ENCODE data around the gene PATL1. TPM values are rescaled to one million over a fixed set of nuclear protein-coding genes. Genes with fewer than 3 reads are reported as not detected.

The PATL1 gene
- polyA plus RNA-seq, 2 of the 4 experiments (the other 2 are of a cell fraction) = 40.6 to 61.4 TPM

DNA sequence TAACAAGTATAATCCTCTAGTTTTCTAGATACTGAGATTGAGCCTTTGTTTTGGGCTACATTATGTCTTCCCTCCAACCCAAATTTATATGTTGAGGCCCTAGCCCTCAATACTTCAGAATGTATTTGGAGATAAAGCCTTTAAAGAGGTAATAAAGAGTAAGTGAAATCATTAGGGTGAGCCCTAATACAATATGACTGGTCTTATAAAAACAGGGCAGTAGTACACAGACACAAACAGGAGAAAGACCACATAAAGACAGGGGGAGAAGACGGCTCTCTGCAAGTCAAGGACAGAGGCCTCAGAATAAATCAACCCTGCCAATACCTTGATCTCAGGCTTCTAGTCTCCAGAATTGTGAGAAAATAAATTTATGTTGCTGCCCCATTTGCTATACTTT lies 38.5 kb upstream of the PATL1 start:
- peak; percentile 61 to 64 for ATAC-seq
- Histone ChIP-seq H3K4me3 (no peak overlapping the region), H3K4me2 (peak overlapping the region; percentile 61), H3K9me3 (no peaks in the 10 kb centered on the region), H3K27ac (peak overlapping the region; percentile 71 to 80), H3K4me1 (peaks cover 41% of the 10 kb centered on the region)
- POLR2A ChIA-PET = no interaction called here
- TF ChIP-seq SMC3 (IDR thresholded peaks at IDR 0.05) (no peak), NFE2L2 (conservative IDR thresholded peaks at IDR 0.05; ENCODE audit: low read length) (no peak)
- 26% methylated on average over 1 of the region's 1 CpG for WGBS (ENCODE audit: missing lambda C conversion rate)
- CTCF ChIA-PET = interaction anchor here (0.9 to 2.1 kb wide), 3 partner anchors 15 to 94 kb away, joined by 3 to 7 read pairs (median 3); partner anchors contain the start of gene STX3
- no peak for FAIRE-seq
- DNase-seq (ENCODE audit: low read depth in 1 of 2, low spot score in 1 of 2) = peak in 1 of 2 experiments; percentile 6

DNA sequence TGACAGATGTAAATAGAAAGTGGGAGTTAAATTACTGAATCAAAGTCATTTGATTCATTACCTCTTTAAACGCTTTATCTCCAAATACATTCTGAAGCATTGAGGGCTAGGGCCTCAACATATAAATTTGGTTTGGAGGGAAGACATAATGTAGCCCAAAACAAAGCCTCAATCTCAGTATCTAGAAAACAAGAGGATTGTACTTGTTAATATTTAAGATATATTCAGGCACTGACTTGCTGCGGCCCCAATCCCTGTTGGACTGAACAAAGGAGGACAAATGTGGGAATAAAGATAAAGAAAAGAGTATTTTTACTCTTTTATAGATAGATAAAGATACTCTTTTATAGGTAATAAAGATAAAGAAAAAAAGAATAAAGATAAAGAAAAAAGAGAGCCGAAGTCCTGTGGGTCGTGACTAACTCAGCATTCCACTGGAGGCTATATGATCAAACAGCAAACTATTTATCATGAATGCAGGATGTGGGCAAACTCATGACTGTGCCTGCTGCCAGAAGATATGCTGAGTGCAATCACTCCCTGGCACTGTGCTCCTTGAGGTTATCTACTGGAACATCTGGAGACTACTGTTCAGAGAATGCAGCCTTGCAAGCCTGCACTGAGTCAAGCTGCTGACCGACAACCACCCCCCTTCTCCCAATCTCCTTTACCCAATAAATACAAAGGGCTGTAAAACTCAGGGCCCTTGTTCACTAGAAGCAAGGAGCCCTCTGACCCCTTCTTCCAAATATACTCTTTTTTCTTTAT lies 37.9 kb upstream of the PATL1 start:
- ChIA-PET CTCF (interaction anchor here (0.9 to 2.1 kb wide), 2 partner anchors 48 to 95 kb away, joined by 3 to 7 read pairs; partner anchors contain the start of gene STX3), POLR2A (no interaction called here)
- Histone ChIP-seq H3K4me3 (no peak overlapping the region), H3K4me2 (peak overlapping the region; percentile 61), H3K4me1 (peaks cover 41% of the 10 kb centered on the region), H3K9me3 (no peaks in the 10 kb centered on the region), H3K27ac (peak overlapping the region; percentile 71 to 80)
- DNase-seq (ENCODE audit: low read depth in 1 of 2, low spot score in 1 of 2) (peak; percentile 35 to 86), FAIRE-seq (peak; percentile 87), ATAC-seq (peak; percentile 92 to 94)
- 15% methylated on average over 5 of the region's 5 CpGs for WGBS (ENCODE audit: missing lambda C conversion rate)
- TF ChIP-seq RNF2 (IDR thresholded peaks at IDR 0.05; ENCODE audit: borderline replicate concordance, low read depth) = no peak
- no peak for TF ChIP-seq HOXB13 (CRISPR knock-in tag; IDR thresholded peaks at IDR 0.05; ENCODE audit: low read depth)
- TF ChIP-seq, protein P1, sequence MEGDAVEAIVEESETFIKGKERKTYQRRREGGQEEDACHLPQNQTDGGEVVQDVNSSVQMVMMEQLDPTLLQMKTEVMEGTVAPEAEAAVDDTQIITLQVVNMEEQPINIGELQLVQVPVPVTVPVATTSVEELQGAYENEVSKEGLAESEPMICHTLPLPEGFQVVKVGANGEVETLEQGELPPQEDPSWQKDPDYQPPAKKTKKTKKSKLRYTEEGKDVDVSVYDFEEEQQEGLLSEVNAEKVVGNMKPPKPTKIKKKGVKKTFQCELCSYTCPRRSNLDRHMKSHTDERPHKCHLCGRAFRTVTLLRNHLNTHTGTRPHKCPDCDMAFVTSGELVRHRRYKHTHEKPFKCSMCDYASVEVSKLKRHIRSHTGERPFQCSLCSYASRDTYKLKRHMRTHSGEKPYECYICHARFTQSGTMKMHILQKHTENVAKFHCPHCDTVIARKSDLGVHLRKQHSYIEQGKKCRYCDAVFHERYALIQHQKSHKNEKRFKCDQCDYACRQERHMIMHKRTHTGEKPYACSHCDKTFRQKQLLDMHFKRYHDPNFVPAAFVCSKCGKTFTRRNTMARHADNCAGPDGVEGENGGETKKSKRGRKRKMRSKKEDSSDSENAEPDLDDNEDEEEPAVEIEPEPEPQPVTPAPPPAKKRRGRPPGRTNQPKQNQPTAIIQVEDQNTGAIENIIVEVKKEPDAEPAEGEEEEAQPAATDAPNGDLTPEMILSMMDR (IDR thresholded peaks at IDR 0.05) = no peak
- no peak for TF ChIP-seq NPAS2 (CRISPR knock-in tag; IDR thresholded peaks at IDR 0.05; ENCODE audit: borderline replicate concordance)
- TF ChIP-seq, protein P2, sequence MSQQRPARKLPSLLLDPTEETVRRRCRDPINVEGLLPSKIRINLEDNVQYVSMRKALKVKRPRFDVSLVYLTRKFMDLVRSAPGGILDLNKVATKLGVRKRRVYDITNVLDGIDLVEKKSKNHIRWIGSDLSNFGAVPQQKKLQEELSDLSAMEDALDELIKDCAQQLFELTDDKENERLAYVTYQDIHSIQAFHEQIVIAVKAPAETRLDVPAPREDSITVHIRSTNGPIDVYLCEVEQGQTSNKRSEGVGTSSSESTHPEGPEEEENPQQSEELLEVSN (IDR thresholded peaks at IDR 0.05; ENCODE audit: borderline replicate concordance, low read depth) = no peak
- TF ChIP-seq POLR2AphosphoS2 (conservative IDR thresholded peaks at IDR 0.05; ENCODE audit: low read length) = no peak
- TF ChIP-seq, protein P3, sequence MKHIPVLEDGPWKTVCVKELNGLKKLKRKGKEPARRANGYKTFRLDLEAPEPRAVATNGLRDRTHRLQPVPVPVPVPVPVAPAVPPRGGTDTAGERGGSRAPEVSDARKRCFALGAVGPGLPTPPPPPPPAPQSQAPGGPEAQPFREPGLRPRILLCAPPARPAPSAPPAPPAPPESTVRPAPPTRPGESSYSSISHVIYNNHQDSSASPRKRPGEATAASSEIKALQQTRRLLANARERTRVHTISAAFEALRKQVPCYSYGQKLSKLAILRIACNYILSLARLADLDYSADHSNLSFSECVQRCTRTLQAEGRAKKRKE (CRISPR knock-in tag; IDR thresholded peaks at IDR 0.05; ENCODE audit: low read depth) = no peak
- TF ChIP-seq EP300 (IDR thresholded peaks at IDR 0.05) = peak in 1 of 2 experiments; percentile 85; a peak in 2 of 5 replicates
- no peak for TF ChIP-seq MYC (IDR thresholded peaks at IDR 0.05; ENCODE audit: borderline replicate concordance, low read length)
- TF ChIP-seq FOSL2 (IDR thresholded peaks at IDR 0.05) = peak; percentile 76
- TF ChIP-seq FOSL2 (CRISPR knock-in tag; IDR thresholded peaks at IDR 0.05) = peak; percentile 81
- TF ChIP-seq HDAC2 (IDR thresholded peaks at IDR 0.05) = no peak
- TF ChIP-seq BHLHE40 (IDR thresholded peaks at IDR 0.05; ENCODE audit: low read depth, low read length) = no peak
- no peak for TF ChIP-seq PHF8 (IDR thresholded peaks at IDR 0.05; ENCODE audit: borderline replicate concordance, low read depth)
- TF ChIP-seq CHD2 (IDR thresholded peaks at IDR 0.05; ENCODE audit: low read length, partially characterized antibody) = no peak
- TF ChIP-seq SMC3 (IDR thresholded peaks at IDR 0.05) = peak; percentile 17; the same call in 1 of the 3 replicates
- TF ChIP-seq GATA3 (IDR thresholded peaks at IDR 0.05; ENCODE audit: borderline replicate concordance) = peak; percentile 97
- TF ChIP-seq, protein P4, sequence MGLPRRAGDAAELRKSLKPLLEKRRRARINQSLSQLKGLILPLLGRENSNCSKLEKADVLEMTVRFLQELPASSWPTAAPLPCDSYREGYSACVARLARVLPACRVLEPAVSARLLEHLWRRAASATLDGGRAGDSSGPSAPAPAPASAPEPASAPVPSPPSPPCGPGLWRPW (IDR thresholded peaks at IDR 0.05) = no peak
- TF ChIP-seq CBX8 (IDR thresholded peaks at IDR 0.05) = no peak
- TF ChIP-seq CEBPB (IDR thresholded peaks at IDR 0.05) = no peak; a peak in 1 of 4 replicates
- peak; percentile 63 for TF ChIP-seq MAFK (IDR thresholded peaks at IDR 0.05; ENCODE audit: partially characterized antibody)
- peak; percentile 85 to 91; a peak in 4 of 5 replicates for TF ChIP-seq JUN (IDR thresholded peaks at IDR 0.05)
- TF ChIP-seq RCOR1 (IDR thresholded peaks at IDR 0.05; ENCODE audit: low read depth, low read length) = no peak
- no peak for TF ChIP-seq TFCP2L1 (CRISPR knock-in tag; IDR thresholded peaks at IDR 0.05)
- TF ChIP-seq TP53 (CRISPR knock-in tag; IDR thresholded peaks at IDR 0.05) = no peak
- TF ChIP-seq, protein P5, sequence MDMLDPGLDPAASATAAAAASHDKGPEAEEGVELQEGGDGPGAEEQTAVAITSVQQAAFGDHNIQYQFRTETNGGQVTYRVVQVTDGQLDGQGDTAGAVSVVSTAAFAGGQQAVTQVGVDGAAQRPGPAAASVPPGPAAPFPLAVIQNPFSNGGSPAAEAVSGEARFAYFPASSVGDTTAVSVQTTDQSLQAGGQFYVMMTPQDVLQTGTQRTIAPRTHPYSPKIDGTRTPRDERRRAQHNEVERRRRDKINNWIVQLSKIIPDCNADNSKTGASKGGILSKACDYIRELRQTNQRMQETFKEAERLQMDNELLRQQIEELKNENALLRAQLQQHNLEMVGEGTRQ (IDR thresholded peaks at IDR 0.05) = no peak
- TF ChIP-seq, protein P6, sequence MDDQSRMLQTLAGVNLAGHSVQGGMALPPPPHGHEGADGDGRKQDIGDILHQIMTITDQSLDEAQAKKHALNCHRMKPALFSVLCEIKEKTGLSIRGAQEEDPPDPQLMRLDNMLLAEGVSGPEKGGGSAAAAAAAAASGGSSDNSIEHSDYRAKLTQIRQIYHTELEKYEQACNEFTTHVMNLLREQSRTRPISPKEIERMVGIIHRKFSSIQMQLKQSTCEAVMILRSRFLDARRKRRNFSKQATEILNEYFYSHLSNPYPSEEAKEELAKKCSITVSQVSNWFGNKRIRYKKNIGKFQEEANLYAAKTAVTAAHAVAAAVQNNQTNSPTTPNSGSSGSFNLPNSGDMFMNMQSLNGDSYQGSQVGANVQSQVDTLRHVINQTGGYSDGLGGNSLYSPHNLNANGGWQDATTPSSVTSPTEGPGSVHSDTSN (IDR thresholded peaks at IDR 0.05) = no peak
- TF ChIP-seq KDM1A (IDR thresholded peaks at IDR 0.05; ENCODE audit: low read depth) = no peak
- TF ChIP-seq NR3C1 (IDR thresholded peaks at IDR 0.05) = no peak
- no peak for TF ChIP-seq ESRRA (IDR thresholded peaks at IDR 0.05; ENCODE audit: borderline replicate concordance, low read length)
- no peak for TF ChIP-seq HEYL (CRISPR knock-in tag; IDR thresholded peaks at IDR 0.05)
- TF ChIP-seq HOXB5 (CRISPR knock-in tag; IDR thresholded peaks at IDR 0.05) = no peak
